Cardiac septum (tissue), 1 donor: ENCODE measurements around the gene STAT6. TPM values are rescaled to one million over a fixed set of nuclear protein-coding genes. Genes with fewer than 3 reads are reported as not detected.

Experiments used
- DNase-seq: peaks from one replicate; pipeline ENCODE4 v3.0.0-alpha.2; 2020; ENCODE audit warnings: low spot score
- intact Hi-C: fragments of 100-400 bp; cut with DNase I; formaldehyde crosslinking; loops from one replicate; pipeline ENCODE4 v1.14.0; 2022
- total RNA-seq: library from RNA; stranded (reverse); fragmentation: NEBNext Ultra II Directional; extraction: Animal tissue kit (Norgen Biotek cat#: 25700); gene quantifications from one replicate; pipeline ENCODE4 v1.2.1, GENCODE V29; 2021
- donor health status: DM: no; HTN: no; CAD: no.

STAT6 gene
- total RNA-seq, 1 donor from 2014 or later: 42.1 TPM

GRCh38 chr12:57146961-57147944 lies 36.1 kb upstream of the STAT6 start, which contains the start of gene LRP1-AS:
TSS of gene LRP1-AS (minus strand) at chr12:57147619.
- intact Hi-C loops: no loop called here
- no peak for DNase-seq

- intact Hi-C loops: no loop called here
- no peak for DNase-seq
Observed at GRCh38 chr12:57146092-57146491, 34.9 kb upstream of the STAT6 start.

- intact Hi-C loops: no loop called here
- no peak for DNase-seq
Observed at GRCh38 chr12:57145460-57146059, 34.4 kb upstream of the STAT6 start.

- intact Hi-C loops: no loop called here
- no peak for DNase-seq
Observed at GRCh38 chr12:57143454-57143853, 32.3 kb upstream of the STAT6 start.

GRCh38 chr12:57142727-57143126 lies 31.6 kb upstream of the STAT6 start:
- DNase-seq: no peak
- intact Hi-C loops: no loop called here

GRCh38 chr12:57142121-57142520 lies 31.0 kb upstream of the STAT6 start:
- intact Hi-C loops: no loop called here
- DNase-seq: no peak

- intact Hi-C loops: no loop called here
- no peak for DNase-seq
Observed at GRCh38 chr12:57141249-57141648, 30.1 kb upstream of the STAT6 start.

- no peak for DNase-seq
- intact Hi-C loops: no loop called here
Observed at GRCh38 chr12:57139796-57140649, 28.9 kb upstream of the STAT6 start.

GRCh38 chr12:57138526-57139272 lies 27.5 kb upstream of the STAT6 start:
- intact Hi-C loops: no loop called here
- DNase-seq: peak; percentile 83

- DNase-seq: no peak
- intact Hi-C loops: no loop called here
Observed at GRCh38 chr12:57135527-57136326, 24.6 kb upstream of the STAT6 start.

GRCh38 chr12:57134949-57135348 lies 23.8 kb upstream of the STAT6 start:
- intact Hi-C loops: no loop called here
- DNase-seq: no peak

GRCh38 chr12:57133916-57134315 lies 22.8 kb upstream of the STAT6 start:
- intact Hi-C loops: no loop called here
- DNase-seq: no peak

GRCh38 chr12:57133013-57133569 lies 21.9 kb upstream of the STAT6 start:
- no peak for DNase-seq
- intact Hi-C loops: no loop called here

- no peak for DNase-seq
- intact Hi-C loops: no loop called here
Observed at GRCh38 chr12:57131896-57132744, 21.0 kb upstream of the STAT6 start.

GRCh38 chr12:57130941-57131340 lies 19.8 kb upstream of the STAT6 start:
- intact Hi-C loops: no loop called here
- DNase-seq: no peak

- no peak for DNase-seq
- intact Hi-C loops: no loop called here
Observed at GRCh38 chr12:57129889-57130288, 18.7 kb upstream of the STAT6 start.

GRCh38 chr12:57129321-57129842 lies 18.2 kb upstream of the STAT6 start:
- no peak for DNase-seq
- intact Hi-C loops: no loop called here
